ENCODE results near the gene CABP2.

The CABP2 gene

DNA sequence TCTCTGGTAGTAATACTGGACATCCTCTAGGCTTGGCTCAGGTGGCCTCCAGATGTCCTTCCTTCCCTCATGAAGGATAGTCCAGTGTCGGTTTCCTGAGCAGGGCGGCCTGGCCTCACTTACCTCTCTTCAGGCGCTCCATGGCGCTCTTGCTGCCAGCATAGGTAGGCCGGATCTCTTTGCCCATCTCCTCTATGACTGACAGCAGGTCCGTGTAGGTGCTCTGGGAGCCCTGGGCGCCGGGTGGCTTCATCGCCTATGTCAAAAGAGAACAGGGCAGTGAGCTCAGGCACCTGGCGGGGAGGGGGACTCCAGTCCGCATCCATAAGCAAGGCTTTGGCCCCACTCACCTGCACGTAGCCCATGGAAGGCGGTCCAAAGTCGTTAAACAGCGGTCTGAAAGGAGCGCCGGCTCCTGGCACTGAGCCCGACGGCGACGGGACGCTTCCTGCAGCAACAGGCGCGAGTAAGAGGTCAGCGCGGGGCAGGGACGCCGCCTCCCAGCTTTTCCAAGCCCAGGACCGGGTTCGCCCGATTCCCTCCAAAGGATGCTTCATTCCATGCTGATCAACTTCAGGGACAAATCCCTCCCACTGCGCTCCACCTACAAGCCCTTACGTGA, 15.9 kb downstream of the CABP2 start:
- no peak for DNase-seq

DNA sequence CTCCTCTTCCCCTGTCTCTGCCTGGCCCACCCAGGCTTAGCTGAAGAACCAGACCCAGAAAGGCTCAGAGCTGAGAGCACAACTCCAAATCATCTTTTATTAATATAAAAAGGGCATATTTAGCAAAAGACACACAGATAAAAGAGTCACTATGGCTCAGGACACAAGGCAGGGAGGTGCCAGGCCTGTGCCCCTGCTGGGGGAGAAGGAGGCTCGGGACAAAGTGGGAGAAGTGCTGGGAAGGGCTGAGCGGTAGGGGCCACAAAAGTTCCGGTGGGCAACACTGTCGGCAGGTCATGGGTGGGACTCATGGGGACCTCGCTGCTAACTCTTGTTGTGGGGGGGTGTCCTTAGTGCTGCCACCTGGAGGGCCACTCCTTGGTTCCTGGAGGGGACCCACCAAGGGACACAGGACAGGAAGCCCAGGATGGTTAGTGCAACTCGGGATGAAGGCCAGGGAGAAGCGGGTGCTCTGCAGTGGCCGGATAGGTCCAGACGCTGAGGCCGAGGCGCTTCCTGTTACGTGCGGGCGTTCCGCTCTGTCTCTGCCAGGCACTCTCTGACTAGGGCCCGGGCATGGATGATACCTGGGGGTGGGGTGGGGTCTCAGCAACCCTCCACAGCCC, 16.7 kb downstream of the CABP2 start:
- no peak for DNase-seq

DNA sequence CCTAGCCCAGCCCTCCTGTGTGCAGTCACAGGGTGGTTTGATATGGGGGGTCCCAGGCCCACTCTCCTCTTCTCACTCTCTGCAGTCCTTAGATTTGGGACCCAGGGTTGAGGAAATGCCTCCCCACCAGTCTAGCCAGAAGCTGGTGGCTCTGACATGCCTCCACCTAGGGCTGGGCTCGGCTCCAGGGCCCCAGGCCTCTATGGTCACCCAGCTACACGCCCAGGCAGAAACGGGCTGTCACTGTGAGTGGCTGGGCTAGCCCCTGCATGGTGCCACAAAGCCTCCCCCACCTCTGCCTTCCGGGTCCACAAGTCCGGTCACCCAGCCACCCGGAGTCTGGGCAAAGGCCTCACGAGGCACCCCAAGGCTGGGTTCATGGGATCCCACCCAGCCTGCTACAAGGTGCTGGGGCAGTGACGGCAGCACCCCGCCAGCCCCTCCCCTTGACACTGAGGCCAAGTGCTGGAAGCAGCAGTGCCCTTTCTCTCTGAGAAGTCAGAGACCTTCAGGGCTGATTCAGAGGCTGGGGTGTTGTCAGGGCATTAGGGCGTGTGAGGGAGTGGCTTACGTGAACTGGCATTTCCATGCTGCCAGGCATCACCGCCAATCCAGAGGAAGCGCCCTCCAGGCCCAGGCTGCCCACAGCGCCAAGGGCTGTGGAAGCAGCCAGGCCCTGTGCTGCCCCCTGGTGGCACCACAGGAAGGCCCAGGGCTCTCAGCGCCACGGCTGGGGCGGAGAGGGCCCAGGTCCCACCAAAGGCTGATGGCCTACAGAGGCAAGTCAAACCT, 17.4 kb downstream of the CABP2 start:
- DNase-seq = peak; percentile 91

DNA sequence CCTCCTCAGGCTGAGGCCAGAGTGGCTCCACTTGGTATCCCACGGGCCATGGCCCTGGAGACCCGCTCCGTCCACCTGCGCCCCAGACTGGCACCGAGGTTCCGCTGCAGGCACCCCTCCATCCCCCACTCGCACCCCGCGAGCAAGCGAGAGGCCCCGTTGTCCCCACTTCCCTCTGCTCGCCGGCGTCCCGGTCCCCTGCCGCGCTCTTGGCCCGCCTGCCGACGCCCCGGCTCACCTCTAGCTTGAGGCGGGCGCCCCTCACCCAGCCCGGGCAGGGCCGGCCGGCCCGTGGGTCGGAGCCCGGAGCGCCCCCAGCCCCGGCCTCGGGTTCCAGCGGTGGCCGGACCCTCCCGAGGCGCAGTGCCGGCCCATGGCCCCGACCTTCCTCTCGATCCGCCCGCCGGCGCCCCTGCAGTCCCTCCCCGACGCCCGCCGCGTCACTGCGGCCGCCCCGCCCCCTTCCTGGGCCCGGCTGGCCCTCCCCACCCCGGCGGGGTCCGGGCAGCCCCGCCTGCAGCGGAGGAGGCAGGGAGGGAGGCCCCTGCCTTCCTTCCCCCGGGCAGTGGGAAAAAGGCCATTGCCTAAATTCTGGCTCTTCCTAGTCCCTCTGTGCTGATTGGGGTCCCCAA, 18.2 kb downstream of the CABP2 start, which contains the start of gene PITPNM1:
PITPNM1 (minus strand) TSS at position 414 of the 632 bp plus-strand sequence. CDS start 1,183 bp downstream, outside the sequence.
- DNase-seq = peak; percentile 80

DNA sequence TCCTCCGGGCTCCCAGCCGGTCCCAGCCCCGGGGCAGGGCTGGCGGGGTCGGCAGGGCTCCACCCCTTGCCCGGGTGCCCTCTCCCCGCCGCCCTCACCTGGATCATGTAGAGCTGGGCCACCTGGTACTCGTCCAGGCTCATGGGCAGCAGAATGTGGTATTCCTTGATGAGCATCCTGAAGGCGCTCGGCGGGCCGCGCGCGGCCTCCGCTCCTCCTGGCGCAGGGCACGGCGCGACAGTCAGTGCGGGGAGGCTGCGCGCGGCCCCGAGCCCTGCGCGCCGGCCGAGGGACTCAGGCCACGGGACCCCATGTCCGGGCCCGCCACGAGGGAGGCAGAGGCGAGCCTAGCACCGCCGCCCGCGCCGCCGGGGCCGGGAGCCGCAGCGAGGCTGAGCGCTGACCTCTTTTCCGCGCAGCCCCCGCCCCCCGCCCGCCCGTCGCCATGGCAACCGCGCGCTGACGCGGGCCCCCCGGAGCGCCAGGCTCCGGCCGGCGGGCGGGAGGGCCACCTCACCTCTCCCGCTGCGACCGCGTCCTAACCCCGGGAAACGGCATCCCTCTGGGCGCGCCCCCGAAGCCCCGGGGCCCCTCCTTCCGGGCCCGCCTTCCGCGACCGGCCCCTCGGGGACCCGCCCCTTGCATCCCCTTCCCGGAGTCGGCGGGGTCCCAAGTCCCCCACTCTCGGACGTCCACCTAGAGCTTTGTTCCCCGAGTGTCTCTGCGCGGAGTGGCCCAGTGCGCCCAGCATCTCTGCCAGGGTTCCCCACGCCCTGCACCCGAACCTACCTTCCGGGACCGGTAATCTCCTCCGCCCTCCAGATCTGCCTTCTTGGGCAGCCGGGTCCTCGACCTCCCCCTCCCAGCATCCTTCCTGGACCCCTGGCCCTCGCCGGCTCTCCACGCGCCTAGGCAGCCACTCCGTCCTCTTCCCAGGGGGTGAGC, 19.0 kb downstream of the CABP2 start:
- peak; percentile 55 for DNase-seq

DNA sequence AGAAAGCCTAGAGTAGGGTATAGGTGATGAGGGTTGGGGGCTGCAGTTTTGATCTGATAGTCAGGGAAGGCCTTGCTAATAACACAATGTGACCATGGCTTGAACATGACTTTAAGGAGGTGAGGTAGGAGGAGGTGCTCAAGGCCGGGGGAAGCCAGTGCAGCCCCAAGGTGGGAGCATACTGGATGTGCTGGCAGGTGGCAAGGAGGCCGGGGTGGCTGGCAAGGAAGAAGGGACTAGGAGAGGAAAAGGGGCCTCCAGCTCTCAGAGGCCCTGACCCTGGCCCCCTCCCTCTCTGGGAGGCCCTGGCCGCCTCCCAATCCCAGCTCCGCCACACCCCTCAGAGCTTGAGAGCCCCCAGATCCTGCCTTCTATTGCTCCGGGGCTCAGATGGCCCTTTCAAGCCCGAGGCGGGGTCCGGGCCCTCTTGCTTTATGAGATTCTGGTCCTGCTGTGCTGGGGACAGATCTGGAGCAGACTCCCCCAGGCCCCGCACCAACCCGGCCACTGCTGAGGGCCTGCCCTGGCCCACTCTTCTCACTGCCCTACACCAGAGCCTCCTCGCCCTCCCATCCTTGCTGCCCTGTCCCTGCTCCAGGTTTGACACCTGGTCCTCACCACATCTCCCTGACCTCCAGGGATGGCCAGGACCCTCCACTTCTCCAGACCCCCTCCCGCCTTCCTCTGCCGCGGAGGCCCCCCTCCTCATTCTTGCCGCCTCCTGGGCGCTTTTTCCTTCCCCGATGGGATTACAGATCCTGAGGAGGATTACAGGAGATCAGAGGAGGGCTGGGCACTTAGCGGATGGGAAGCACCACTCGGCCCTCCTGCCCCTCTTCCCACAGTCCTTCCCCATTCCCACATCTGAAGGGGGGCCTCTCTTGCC, 19.9 kb downstream of the CABP2 start:
- DNase-seq = no peak

DNA sequence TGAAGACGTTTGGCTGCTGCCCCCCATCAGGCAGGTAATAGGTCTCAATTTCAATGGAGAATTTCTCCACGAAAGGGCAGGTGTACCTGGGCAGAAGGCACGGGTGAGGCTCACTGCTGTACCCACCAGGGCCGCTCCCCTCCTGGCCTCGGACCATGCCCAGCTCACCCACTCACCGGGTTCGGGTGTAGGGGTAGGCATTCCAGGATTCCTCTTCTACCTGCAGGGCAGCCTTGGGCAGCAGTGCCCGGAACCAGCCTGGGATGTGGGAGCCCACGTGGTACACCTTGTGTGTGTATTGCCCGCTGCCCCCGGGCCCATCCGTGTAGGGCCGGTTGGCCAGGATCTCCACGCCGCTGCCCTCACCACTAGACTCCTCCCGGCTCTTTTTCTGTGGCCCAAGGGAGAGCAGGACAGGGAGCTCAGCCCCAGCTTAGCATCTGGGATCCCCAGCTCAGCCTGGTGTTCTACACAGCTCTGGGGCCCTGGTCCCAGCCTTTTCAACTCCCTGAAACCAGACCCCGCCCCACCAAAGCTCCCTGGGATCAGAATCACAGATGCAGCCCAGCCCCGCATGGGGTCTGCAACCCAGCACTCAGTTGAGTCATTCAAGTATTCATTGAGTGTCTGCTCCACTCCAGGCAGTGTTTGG, 20.8 kb downstream of the CABP2 start:
- no peak for DNase-seq

DNA sequence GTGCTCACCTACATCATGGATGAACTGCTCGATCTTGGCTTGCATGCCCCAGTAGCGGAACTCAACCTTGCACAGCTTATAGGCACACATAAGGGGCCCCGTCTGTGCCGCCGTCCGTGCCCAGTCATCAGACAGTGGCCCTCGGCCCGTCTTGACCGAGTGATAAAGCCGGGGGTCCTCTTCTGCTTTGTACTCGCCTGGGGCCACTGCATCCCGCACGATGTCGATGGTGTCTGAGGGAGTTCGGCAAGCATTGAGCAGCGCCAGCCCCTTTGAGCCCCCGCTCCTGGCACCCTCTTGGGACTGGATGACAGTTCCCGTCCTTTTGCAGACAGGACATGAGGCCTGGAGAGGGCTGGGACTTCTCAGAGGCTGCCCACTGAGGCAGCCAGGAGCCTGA, 21.4 kb downstream of the CABP2 start:
- no peak for DNase-seq

DNA sequence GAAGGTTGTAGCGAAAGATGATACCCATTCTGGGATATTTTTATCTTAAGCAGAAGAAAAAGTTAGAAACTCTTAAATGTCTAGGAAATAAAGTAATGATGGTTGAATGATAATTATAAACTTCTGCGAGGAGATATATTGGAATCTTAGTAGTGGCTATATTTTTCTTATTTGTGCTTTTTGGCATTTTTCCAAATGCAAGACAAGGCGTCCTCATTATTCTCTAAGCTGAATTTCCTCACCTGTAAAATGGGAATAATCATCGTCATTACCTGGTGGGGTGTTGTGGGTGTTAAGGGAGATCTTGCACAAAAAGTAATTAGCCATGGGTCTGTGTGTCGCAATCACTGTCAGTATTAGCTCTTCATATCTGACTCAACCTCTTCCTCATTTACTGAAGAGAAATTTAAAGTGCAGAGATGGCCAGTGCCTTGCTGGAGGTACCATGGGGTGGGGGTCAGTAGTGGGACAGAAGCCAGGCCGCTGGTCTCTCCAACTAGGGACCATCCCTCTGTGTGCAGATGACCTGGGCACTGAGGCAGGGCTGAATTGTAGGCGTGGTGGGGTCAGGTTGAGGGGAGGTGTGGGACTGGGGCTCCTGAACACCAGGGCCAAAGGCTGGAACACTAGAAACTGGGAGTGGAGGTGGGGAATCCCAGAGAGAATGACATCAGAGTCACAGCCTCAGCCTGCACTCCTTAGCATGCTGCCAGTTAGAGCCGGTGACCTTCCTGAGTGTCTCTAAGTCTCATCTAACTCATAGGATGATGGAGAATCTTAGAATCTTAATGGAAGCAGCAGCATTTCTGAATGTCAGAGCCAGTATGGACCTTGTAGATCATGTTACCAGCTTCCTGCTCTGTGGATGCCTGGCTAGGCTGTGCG, 22.2 kb downstream of the CABP2 start:
- no peak for DNase-seq

DNA sequence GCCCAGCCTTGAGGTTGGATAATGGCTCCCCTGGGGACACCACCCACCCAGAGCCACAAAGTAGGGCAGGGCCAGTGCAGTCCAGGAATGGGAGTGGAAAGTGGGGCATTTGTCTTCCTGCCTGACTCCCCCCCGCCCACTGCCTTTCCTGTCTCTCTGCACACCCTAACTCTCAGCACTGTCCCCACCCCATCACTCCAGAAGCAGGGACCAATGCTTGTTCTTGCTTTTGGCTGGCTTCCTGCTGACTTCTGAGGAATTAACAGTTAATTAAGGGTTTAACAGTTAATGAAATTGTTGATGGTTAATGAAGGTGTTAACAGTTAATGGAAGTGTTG, 22.8 kb downstream of the CABP2 start:
- no peak for DNase-seq

DNA sequence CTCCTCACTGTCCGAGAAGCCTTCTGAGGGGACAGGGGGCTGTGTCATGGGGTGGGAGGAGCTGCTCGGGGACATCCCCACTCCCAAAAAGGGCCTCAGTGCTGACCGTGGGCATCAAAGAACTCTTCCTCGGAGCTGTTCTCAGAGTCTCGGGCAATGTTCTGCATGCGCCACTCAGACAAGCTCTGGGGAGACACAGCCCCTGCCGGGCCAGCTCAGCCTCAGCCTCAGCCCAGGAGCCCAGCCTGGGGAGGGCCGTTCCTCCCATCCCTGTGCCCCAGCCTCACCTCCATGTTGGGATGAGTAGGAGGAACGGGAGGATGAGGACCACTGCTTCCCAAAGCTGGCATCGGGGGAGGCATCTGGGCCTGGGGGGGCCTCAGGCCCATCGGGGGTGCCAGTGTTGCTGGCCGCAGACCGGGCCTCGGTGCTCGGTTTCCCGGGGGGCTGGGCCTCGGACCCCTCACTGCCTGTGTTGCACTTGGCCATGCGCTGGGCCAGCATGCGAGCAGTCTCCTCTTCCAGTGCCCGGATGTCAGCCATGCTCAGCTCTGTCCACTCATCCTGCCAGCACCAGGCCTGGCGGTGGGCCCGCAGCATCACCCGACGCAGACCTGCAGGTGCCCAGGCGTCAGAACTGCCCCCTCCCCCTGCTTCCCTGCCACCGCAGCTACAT, 23.3 kb downstream of the CABP2 start:
- DNase-seq = no peak

DNA sequence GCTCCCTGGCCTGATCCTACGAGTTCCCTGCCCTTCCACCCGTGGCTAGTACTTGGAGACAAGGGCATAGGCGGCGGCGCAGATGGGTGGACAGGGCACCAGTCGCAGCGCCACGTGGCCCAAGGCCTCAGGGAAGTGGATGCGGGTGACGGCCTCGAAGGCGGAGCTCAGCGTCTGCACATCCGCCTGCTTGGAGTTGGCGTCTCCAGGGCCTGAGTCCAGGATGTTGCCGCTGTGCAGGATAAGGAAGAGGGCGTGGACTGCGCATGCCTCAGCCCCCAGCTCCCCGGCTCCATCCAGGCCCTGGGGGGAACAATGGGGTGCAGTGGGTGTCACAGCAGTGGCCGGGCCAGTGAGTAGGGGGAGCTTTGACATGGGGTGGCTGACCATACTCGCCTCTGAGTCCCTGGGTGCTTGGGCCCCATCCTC, 24.7 kb downstream of the CABP2 start:
- DNase-seq = no peak

DNA sequence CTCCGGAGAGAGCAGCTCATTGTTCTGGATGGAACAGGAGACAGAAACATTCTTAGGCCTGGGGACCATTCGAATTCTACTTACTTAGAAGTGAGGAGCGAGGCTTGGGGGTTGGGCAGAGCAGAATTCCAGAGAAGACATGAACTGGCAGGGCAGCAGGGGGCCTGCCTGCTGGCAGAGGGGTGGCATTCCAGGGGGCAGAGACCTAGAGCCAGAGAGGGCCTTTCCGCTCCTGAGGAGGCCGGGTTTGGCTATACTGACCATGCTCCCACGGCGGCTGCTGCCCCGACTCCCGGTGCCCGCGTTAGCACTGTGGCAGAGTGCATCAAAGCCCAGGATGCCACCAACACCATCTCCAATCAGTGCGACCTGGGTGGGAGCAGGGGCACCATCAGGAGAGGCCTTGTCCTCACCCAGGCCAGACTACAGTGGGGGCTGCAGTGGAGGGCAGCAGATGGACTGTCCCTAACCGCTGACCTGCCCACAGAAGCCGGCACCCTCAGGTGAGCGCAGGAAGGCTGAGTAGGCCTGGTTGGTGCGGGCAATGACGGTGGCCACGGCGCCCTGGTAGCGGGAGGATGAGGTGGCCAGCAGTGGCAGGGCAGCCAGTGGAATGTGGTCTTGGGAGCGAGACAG, 25.5 kb downstream of the CABP2 start:
- no peak for DNase-seq

DNA sequence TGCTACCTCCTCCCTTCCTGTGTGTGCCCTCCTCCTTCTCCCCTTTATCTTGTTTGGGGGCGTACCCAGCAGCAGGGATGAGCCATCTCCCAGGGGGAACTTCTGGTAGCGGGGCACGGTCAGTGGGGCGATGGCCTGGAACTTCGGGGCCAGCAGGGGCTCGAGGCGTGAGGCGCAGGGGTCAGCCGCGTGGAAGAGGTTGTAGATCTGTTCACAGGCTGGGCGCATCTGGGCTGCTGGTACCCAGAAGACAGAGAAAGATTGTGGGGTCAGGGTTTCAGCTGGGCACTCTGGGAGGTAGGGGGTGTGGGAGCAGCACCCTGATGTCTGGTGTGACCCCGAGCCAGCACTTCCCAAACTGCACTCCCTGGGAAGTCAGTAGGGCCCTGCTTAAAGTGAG, 27.1 kb downstream of the CABP2 start:
- DNase-seq = no peak

DNA sequence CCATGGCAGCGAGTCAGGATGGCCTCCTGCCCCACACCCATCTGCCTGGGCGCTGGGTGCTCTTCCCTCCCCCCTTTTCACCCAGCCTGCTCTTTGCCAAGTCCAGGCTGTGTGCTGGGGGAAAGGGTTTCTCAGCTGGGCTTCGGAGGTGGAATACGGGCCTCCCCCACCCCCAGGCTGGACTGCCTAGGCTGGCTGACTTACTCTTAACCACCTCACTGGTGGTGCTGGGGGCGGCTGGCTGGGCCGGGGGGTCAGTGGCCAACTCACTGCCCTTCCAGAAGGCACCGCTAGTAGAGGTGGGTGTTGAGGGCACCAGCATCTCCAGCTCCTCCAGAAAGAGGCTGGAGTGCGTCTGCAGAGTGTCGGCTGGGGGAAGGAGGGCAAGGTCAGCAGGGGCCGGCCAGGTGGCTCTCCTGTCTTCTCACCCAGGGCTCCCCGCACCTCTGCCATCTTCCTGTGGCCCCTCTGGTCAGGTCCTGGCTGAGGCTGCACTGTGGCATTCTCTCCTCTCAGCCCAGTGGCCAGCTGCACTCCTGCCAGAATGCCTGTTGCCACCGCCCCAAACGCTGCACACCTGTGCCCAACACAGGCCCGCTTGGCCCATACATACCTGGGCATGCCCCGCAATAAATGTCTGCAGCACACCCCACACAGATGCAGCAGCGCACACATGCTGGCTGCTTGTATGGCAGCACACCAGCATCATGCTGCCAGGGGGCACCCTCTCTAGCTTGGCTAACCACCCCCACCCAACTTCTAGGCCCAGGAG, 27.8 kb downstream of the CABP2 start:
- no peak for DNase-seq

DNA sequence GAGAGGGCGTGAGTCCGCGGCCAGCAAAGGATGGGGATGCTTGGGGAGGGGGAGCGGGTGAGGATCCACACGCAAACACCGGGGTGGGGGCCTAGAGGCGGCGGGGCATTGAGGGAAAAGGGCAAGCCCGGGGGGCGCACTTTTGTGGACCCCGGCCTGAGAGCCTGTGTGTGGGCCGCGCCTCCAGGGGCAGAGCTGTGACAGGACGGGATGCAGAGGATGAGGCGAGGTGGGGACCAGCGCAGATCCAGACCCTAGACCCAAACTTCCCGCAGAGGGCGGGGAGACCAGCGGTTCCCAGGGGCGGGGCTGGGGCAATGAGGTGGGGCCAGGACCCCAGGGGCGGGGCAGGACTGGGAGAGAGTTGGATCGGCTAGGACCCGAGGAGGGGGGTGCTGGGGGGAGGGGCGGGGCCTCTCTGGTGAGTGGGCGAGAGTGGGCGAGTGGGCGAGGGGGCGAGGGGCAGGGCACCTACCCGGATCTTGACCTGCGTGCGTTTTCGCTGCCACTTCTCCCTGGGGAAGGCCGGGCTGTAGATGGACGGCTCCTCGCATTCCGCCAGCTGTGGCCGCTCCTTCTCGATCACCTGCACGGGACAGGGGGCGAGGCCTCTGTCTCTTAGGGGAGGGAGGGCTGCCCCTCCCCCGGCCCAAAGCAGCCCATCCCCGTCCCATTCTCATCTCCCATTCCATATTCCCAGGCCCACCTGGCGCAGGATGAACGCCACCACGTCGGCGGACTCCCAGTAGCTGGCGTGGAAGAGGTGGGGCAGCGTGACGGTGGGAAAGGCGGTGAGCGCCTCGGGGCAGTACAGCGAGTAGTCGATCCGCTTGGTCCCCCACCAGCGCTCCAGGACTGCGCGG, 28.6 kb downstream of the CABP2 start:
- DNase-seq = no peak

Data from activated CD4-positive, CD25-positive, alpha-beta regulatory T cell treated with anti-CD3 and anti-CD28 coated beads, Interleukin-2, amount 50 U/mL, for 72 hours (primary cell).